Measurements from ENCODE around the gene NMUR2. TPM values are rescaled to one million over a fixed set of nuclear protein-coding genes. Genes with fewer than 3 reads are reported as not detected.

NMUR2 gene
- polyA plus RNA-seq, 12 donors: 0.14 to 0.67 (median 0.36) TPM; not detected in 2

- no peak for DNase-seq
Observed at GRCh38 chr5:152369298-152369697, 35.8 kb downstream of the NMUR2 start.

GRCh38 chr5:152367554-152367953 lies 37.5 kb downstream of the NMUR2 start:
- no peak for DNase-seq

GRCh38 chr5:152366716-152367115 lies 38.4 kb downstream of the NMUR2 start:
- DNase-seq: no peak

- DNase-seq: no peak
Observed at GRCh38 chr5:152364899-152365298, 40.2 kb downstream of the NMUR2 start.

- no peak for DNase-seq
Observed at GRCh38 chr5:152364172-152364571, 40.9 kb downstream of the NMUR2 start.

- DNase-seq: peak; percentile 8
Observed at GRCh38 chr5:152358861-152359568, 46.1 kb downstream of the NMUR2 start.

- DNase-seq: no peak
Observed at GRCh38 chr5:152356506-152356905, 48.6 kb downstream of the NMUR2 start.

- DNase-seq: no peak
Observed at GRCh38 chr5:152355061-152355460, 50.0 kb downstream of the NMUR2 start.

- no peak for DNase-seq
Observed at GRCh38 chr5:152353001-152353400, 52.1 kb downstream of the NMUR2 start.

GRCh38 chr5:152349683-152350526 lies 55.2 kb downstream of the NMUR2 start:
- DNase-seq: peak; percentile 22
